Thyroid gland (tissue), 4 donors: ENCODE measurements around the gene LRRC19.

Source experiments
- POLR2A ChIP-seq, 2 donors: fragments of 450-650 bp; IDR thresholded peaks; one replicate each; pipeline ENCODE4 v1.6.1; 2017; ENCODE audit warnings: antibody characterized with exemption in 2 of 2, mild to moderate bottlenecking in 2 of 2, moderate library complexity in 1 of 2
- TF ChIP-seq, protein P1 (sequence below), 6 experiments: fragments of 200-600 bp in 3 of 6; fragments of 450-650 bp in 3 of 6; sonication (generic) in 3 of 6; IDR thresholded peaks; one replicate each; pipeline ENCODE4 v1.5.1; 2016 to 2019; ENCODE audit warnings: antibody characterized with exemption in 6 of 6, mild to moderate bottlenecking in 2 of 6, inconsistent platforms in 1 of 6, moderate library complexity in 1 of 6

DNA sequence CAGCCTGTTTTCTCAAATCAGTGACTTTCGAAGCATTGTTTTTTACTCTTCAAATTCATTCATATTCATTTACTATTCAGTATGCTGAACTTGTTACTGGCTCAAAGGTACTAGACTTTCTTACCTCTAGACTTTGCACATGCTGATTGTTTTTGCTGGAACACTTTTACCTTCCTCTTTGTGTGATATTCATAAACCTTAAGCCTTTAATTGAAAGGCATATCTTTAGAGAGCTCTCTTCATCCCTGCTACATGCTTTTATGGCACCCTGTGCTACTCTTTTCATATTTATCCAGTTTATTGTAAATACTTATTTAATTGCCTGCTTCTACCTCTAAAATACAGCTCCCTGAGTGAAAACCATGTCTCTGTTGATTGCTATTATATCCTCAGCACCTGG is 48.7 kb upstream of the LRRC19 start:
- TF ChIP-seq, protein P1, sequence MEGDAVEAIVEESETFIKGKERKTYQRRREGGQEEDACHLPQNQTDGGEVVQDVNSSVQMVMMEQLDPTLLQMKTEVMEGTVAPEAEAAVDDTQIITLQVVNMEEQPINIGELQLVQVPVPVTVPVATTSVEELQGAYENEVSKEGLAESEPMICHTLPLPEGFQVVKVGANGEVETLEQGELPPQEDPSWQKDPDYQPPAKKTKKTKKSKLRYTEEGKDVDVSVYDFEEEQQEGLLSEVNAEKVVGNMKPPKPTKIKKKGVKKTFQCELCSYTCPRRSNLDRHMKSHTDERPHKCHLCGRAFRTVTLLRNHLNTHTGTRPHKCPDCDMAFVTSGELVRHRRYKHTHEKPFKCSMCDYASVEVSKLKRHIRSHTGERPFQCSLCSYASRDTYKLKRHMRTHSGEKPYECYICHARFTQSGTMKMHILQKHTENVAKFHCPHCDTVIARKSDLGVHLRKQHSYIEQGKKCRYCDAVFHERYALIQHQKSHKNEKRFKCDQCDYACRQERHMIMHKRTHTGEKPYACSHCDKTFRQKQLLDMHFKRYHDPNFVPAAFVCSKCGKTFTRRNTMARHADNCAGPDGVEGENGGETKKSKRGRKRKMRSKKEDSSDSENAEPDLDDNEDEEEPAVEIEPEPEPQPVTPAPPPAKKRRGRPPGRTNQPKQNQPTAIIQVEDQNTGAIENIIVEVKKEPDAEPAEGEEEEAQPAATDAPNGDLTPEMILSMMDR (IDR thresholded peaks at IDR 0.05) = no peak
- TF ChIP-seq POLR2A (IDR thresholded peaks at IDR 0.05) = no peak
